ENCODE results near the gene ILDR1. TPM values are rescaled to one million over a fixed set of nuclear protein-coding genes. Genes with fewer than 3 reads are reported as not detected.
"Not testable (repeated sequence)": the region's sequence is repeated elsewhere in the genome, so short reads cannot be mapped to it uniquely, and the experiment has no call there.

ILDR1 gene
- total and polyA plus RNA-seq, 2 donors (not counting 3 experiments of a cell fraction or from before 2014, with no cell fraction given) = not detected

DNA sequence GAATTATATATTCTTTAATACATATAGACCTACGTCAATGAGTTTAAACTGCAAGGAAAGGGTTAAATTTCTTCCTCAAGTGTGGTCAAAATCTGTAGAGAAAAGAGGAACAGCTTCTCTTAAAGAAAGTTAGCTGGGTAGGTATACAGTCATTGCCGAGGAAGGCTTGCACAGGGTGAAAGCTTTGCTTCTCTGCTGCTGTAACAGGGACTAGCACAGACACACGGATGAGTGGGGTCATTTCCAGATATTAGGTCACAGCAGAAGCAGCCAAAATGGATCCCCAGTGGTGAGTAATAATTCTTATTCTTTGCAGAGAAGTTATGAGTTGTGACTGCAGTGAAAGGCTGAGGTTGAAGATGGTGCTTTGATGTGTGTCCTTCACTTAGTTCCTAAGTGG is 33.2 kb upstream of the ILDR1 start, which contains the start of gene CD86:
TSS of gene CD86 (plus strand) at position 148 of the 400 bp plus-strand sequence. CDS start at position 276, 128 bp downstream.
- no peak for FAIRE-seq
- POLR2A ChIA-PET = no interaction called here
- H3K4me3 ChIP-seq (replicated peaks in 1 of 3; ENCODE audit: insufficient read depth in 1 of 3, low read depth in 1 of 3, low read length in 3 of 3) = no peak within 1 kb of the TSS
- H2AFZ ChIP-seq (ENCODE audit: low read depth, low read length) = no peak within 1 kb of the TSS
- BruUV-seq (replicated peaks) = no TSS peak
- TF ChIP-seq EZH2 (IDR thresholded peaks at IDR 0.05; ENCODE audit: borderline replicate concordance, low read depth, low read length, severe bottlenecking) = no peak
- CTCF ChIA-PET = interaction anchor here (0.7 to 1.7 kb wide), 2 partner anchors 11 to 24 kb away, joined by 3 read pairs; no protein-coding TSS in a partner anchor
- no peak for DNase-seq (ENCODE audit: low read depth, low spot score)
- dilution Hi-C loops (cut with MboI; ENCODE audit: extremely low pct_ligation_motif_present, low sequenced_read_pairs) (no loop called here), intact Hi-C loops (cut with micrococcal nuclease) (no loop called here)
- H3K27ac ChIP-seq (ENCODE audit: insufficient read depth, low read depth, low read length) = no peak within 1 kb of the TSS
- H3K9me1 ChIP-seq (replicated peaks; ENCODE audit: control insufficient read depth, extremely low read depth, insufficient read depth, low read length) = no peaks in the 10 kb centered on the region
- no peaks in the 10 kb centered on the region for H3K4me1 ChIP-seq (ENCODE audit: control insufficient read depth, extremely low read depth, insufficient read depth, low read length)
- H3K9ac ChIP-seq (replicated peaks; ENCODE audit: extremely low read depth, insufficient read depth, low read length) = no peak within 1 kb of the TSS
- H3K36me3 ChIP-seq (ENCODE audit: control insufficient read depth in 2 of 2, extremely low read depth in 1 of 2, insufficient read depth in 2 of 2, low read length in 2 of 2) = no peaks in the 10 kb centered on the region
- no peaks in the 10 kb centered on the region for H3K79me2 ChIP-seq (ENCODE audit: control insufficient read depth, insufficient read depth, low read length)
- no peaks in the 10 kb centered on the region for H3K27me3 ChIP-seq (ENCODE audit: control insufficient read depth in 2 of 2, insufficient read depth in 2 of 2, low read length in 2 of 2)
- no peaks in the 10 kb centered on the region for H4K20me1 ChIP-seq (replicated peaks; ENCODE audit: control insufficient read depth, extremely low read depth, insufficient read depth, low read length)
- H3K4me2 ChIP-seq (ENCODE audit: insufficient read depth, low read length) = no peak within 1 kb of the TSS
- H3K9me3 ChIP-seq (replicated peaks; ENCODE audit: control insufficient read depth, insufficient read depth, low read length) = no peaks in the 10 kb centered on the region

DNA sequence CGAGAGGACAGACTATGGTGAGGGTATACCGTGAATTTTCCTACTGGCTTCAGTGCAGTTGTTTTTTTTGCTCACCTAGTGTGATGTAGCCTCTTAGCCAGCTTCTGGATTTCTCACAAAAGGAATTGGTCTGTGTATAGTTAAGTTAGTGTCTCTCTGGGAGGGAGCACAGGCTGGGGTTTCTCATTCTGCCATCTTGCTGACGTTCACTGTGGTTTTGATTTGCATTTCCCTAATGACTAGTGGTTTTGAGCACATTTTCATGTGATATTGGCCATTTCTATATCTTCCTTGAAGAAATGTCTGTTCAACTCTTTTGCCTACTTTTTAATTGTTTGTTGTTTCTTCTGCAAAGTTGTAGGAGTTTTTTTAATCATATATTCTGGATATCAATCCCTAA is 30.9 kb upstream of the ILDR1 start:
- Histone ChIP-seq H2AFZ (ENCODE audit: low read depth, low read length) (no peak overlapping the region), H3K4me2 (ENCODE audit: insufficient read depth, low read length) (no peak overlapping the region), H3K36me3 (ENCODE audit: control insufficient read depth in 2 of 2, extremely low read depth in 1 of 2, insufficient read depth in 2 of 2, low read length in 2 of 2) (no peaks in the 10 kb centered on the region), H3K27ac (ENCODE audit: insufficient read depth, low read depth, low read length) (no peak overlapping the region), H3K9me3 (replicated peaks; ENCODE audit: control insufficient read depth, insufficient read depth, low read length) (no peaks in the 10 kb centered on the region), H3K4me1 (ENCODE audit: control insufficient read depth, extremely low read depth, insufficient read depth, low read length) (no peaks in the 10 kb centered on the region), H3K9me1 (replicated peaks; ENCODE audit: control insufficient read depth, extremely low read depth, insufficient read depth, low read length) (no peaks in the 10 kb centered on the region), H3K4me3 (replicated peaks in 1 of 3; ENCODE audit: insufficient read depth in 1 of 3, low read depth in 1 of 3, low read length in 3 of 3) (no peak overlapping the region), H3K27me3 (ENCODE audit: control insufficient read depth in 2 of 2, insufficient read depth in 2 of 2, low read length in 2 of 2) (no peaks in the 10 kb centered on the region), H3K9ac (replicated peaks; ENCODE audit: extremely low read depth, insufficient read depth, low read length) (no peak overlapping the region), H4K20me1 (replicated peaks; ENCODE audit: control insufficient read depth, extremely low read depth, insufficient read depth, low read length) (no peaks in the 10 kb centered on the region), H3K79me2 (ENCODE audit: control insufficient read depth, insufficient read depth, low read length) (no peaks in the 10 kb centered on the region)
- no peak for DNase-seq (ENCODE audit: low read depth, low spot score)
- dilution Hi-C loops (cut with MboI; ENCODE audit: extremely low pct_ligation_motif_present, low sequenced_read_pairs) = no loop called here
- ChIA-PET CTCF (no interaction called here), POLR2A (no interaction called here)
- intact Hi-C loops (cut with micrococcal nuclease) = no loop called here
- FAIRE-seq = no peak
- TF ChIP-seq, protein P1, sequence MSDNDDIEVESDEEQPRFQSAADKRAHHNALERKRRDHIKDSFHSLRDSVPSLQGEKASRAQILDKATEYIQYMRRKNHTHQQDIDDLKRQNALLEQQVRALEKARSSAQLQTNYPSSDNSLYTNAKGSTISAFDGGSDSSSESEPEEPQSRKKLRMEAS (IDR thresholded peaks at IDR 0.05; ENCODE audit: insufficient read depth, insufficient read length) = no peak
- TF ChIP-seq FOS (IDR thresholded peaks at IDR 0.05; ENCODE audit: borderline replicate concordance, insufficient read depth, low read length) = no peak
- no peak for TF ChIP-seq MYC (IDR thresholded peaks at IDR 0.05; ENCODE audit: low read depth, low read length)
- TF ChIP-seq JUN (IDR thresholded peaks at IDR 0.05; ENCODE audit: borderline replicate concordance, insufficient read depth, insufficient read length, low read depth) = no peak
- TF ChIP-seq, protein P2, sequence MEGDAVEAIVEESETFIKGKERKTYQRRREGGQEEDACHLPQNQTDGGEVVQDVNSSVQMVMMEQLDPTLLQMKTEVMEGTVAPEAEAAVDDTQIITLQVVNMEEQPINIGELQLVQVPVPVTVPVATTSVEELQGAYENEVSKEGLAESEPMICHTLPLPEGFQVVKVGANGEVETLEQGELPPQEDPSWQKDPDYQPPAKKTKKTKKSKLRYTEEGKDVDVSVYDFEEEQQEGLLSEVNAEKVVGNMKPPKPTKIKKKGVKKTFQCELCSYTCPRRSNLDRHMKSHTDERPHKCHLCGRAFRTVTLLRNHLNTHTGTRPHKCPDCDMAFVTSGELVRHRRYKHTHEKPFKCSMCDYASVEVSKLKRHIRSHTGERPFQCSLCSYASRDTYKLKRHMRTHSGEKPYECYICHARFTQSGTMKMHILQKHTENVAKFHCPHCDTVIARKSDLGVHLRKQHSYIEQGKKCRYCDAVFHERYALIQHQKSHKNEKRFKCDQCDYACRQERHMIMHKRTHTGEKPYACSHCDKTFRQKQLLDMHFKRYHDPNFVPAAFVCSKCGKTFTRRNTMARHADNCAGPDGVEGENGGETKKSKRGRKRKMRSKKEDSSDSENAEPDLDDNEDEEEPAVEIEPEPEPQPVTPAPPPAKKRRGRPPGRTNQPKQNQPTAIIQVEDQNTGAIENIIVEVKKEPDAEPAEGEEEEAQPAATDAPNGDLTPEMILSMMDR (IDR thresholded peaks at IDR 0.05; ENCODE audit: extremely low read depth in 1 of 2, insufficient read depth in 1 of 2, low read depth in 1 of 2, low read length in 2 of 2) = no peak
- no peak for TF ChIP-seq POLR2A (IDR thresholded peaks at IDR 0.05; ENCODE audit: low read depth, low read length)
- TF ChIP-seq POLR2AphosphoS5 (IDR thresholded peaks at IDR 0.05; ENCODE audit: insufficient read depth, low read depth, low read length) = no peak
- TF ChIP-seq GATA2 (IDR thresholded peaks at IDR 0.05; ENCODE audit: insufficient read depth, insufficient read length, low read depth, low read length) = no peak
- TF ChIP-seq EZH2 (IDR thresholded peaks at IDR 0.05; ENCODE audit: borderline replicate concordance, low read depth, low read length, severe bottlenecking) = no peak
- BruUV-seq (replicated peaks) = no TSS peak

DNA sequence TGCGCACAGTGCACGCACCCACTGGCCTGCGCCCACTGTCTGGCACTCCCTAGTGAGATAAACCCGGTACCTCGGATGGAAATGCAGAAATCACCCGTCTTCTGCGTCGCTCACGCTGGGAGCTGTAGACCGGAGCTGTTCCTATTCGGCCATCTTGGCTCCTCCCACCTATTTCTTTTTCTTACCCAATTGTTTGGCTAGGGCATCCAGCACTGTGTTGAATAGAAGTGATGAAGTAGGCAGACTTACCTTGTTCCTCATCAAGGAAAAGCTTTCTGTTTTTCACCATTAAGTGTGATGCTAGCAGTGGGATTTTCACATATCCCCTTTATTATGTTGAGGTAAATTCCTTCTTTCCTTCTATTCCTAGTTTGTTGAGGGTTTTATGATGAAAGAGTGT is 25.7 kb upstream of the ILDR1 start:
- BruUV-seq (replicated peaks); H3K27ac ChIP-seq (ENCODE audit: insufficient read depth, low read depth, low read length); POLR2A ChIA-PET; H2AFZ ChIP-seq (ENCODE audit: low read depth, low read length); H3K4me3 ChIP-seq (replicated peaks in 1 of 3; ENCODE audit: insufficient read depth in 1 of 3, low read depth in 1 of 3, low read length in 3 of 3); H3K36me3 ChIP-seq (ENCODE audit: control insufficient read depth in 2 of 2, extremely low read depth in 1 of 2, insufficient read depth in 2 of 2, low read length in 2 of 2); H3K4me2 ChIP-seq (ENCODE audit: insufficient read depth, low read length); CTCF ChIA-PET; dilution Hi-C loops (cut with MboI; ENCODE audit: extremely low pct_ligation_motif_present, low sequenced_read_pairs); H3K9me1 ChIP-seq (replicated peaks; ENCODE audit: control insufficient read depth, extremely low read depth, insufficient read depth, low read length); H3K27me3 ChIP-seq (ENCODE audit: control insufficient read depth in 2 of 2, insufficient read depth in 2 of 2, low read length in 2 of 2); DNase-seq (ENCODE audit: low read depth, low spot score); H3K79me2 ChIP-seq (ENCODE audit: control insufficient read depth, insufficient read depth, low read length); H3K4me1 ChIP-seq (ENCODE audit: control insufficient read depth, extremely low read depth, insufficient read depth, low read length); FAIRE-seq; H4K20me1 ChIP-seq (replicated peaks; ENCODE audit: control insufficient read depth, extremely low read depth, insufficient read depth, low read length); H3K9ac ChIP-seq (replicated peaks; ENCODE audit: extremely low read depth, insufficient read depth, low read length); intact Hi-C loops (cut with micrococcal nuclease); H3K9me3 ChIP-seq (replicated peaks; ENCODE audit: control insufficient read depth, insufficient read depth, low read length): not testable (repeated sequence)
